Erythroblast (primary cell): ENCODE results near the gene PSMA2.

Experiments
- DNase-seq, 2 experiments: peaks; one replicate each; lab custom pipeline; 2025; lab: John Stamatoyannopoulos, UW
- GATA1 ChIP-seq: IDR thresholded peaks from 2 replicates; pipeline ENCODE4 v1.6.1; 2011; ENCODE audit warnings: low read depth, mild to moderate bottlenecking, control low read depth, low read length, moderate library complexity
- POLR2A ChIP-seq: IDR thresholded peaks from 2 replicates; pipeline ENCODE4 v1.6.1; 2011; ENCODE audit warnings: mild to moderate bottlenecking, low read length

The PSMA2 gene

DNA sequence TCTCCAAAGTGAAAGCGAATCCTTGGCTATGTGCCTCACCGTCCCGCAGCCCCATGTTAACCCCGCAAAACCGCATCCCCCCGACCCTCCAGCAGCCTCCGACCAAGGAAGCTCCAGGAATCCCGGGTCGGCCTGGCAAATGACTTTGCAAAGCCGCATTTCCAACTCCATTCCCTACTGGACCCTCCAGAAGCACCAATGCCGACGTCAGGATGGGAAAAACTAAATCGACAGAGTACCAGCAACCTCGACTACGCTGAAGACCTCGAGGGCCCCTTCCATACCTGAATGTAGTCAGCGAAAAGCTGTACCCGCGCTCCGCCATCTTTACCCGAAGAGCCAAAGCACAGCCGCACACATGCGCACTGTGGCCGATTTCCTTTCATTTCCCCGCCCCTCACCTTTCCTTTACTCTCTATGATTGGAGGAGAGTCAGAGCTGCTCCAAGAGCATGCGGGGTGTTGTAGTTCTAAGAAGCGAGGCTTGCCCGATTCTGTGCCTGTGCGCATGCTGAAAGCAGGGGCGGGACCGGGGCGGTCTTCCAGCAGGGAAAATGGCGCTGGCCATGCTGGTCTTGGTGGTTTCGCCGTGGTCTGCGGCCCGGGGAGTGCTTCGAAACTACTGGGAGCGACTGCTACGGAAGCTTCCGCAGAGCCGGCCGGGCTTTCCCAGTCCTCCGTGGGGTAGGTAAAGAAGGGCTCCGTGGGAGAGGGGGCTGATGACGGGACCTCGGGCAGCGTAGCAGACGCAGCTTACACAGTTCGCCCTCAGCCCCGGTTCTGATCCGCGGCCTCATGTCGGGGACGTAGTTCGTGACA, at the start of gene PSMA2, which contains the start of gene MRPL32:
PSMA2 (minus strand) TSS at position 341 of the 818 bp plus-strand sequence; CDS start at position 325, 16 bp downstream.
MRPL32 (plus strand) TSS at position 543 of the 818 bp plus-strand sequence; CDS start at position 554, 11 bp downstream.
- peak; percentile 94 for TF ChIP-seq POLR2A
- no peak for TF ChIP-seq GATA1
- peak; percentile 97 to 98 for DNase-seq

DNA sequence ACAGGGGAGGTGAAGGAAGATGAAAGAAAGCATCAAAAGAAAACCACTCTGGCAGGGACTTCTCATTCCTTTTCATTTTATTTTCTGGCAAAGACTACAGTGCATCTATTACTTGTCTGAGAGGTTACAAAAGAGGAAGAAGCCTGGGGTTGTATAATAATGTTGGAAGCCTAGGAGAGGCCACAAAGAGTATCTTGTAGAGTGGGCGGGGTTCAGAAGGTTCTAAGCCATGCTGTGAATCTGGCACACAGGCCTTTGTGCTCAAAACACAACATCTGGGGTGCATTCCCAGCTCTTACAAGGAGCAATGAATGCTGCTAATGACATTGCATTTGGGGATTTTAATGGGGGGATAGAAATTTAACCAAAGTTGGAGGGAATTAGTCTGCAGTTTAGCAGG, 49.6 kb upstream of the PSMA2 start:
- DNase-seq = no peak
- TF ChIP-seq POLR2A (no peak), GATA1 (no peak)

DNA sequence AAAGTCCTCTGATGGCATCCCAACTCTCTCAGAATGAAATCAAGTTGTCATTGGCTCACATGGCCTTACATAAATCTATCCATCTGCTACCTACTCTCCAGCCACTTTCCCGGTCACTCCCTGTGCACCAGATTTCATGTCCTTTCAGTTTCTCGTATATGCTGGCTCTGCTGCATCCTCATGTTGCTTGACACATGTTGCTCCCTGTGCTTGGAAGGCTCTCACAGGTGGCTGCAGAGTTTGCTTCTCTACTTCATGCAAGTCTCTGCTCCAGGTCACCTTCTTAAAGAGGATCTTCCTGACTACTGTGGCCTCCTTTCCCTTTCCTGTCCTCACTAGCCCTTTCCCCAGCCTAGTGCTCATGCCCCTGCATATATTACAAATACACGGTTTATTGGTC, 48.5 kb upstream of the PSMA2 start:
- TF ChIP-seq GATA1 (no peak), POLR2A (no peak)
- DNase-seq = no peak

DNA sequence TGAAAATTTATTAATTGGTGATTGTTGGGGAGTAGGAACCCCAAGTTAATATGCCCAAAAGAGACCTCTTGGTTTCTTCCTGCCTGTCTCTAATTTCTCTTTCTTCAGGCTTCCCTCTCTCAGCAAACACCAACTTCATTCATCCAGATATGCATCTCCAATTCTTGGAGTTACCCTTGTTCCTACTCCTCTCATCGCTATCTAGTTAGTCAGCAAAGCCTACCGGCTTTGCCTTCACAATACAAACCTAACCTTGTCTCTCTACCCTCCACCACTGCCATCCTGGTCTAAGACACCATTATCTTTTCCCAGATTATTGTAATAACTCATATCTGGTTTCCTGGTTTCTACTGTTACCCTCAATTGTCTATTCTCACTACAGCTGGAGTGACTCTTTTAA, 48.1 kb upstream of the PSMA2 start:
- TF ChIP-seq POLR2A (no peak), GATA1 (no peak)
- DNase-seq = no peak

DNA sequence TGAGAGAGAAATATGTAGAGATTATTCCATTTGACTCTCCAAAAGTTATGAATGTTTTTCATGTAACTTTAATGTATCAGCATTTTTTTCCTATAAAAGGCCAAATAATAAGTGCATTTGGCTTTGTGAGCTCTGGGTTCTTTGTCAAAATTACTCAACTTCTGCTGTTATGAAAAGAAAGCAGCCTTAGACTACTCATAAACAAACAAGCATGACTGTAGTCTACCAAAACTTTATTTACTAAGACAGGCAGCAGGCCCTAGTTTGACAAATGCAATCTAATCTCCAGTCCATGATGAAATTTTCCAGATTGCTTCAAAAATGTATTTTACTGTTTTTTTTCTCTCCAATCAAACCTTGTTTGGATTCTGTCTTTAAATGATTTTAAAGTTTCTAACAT, 46.5 kb upstream of the PSMA2 start:
- TF ChIP-seq GATA1 (no peak), POLR2A (no peak)
- DNase-seq = no peak

DNA sequence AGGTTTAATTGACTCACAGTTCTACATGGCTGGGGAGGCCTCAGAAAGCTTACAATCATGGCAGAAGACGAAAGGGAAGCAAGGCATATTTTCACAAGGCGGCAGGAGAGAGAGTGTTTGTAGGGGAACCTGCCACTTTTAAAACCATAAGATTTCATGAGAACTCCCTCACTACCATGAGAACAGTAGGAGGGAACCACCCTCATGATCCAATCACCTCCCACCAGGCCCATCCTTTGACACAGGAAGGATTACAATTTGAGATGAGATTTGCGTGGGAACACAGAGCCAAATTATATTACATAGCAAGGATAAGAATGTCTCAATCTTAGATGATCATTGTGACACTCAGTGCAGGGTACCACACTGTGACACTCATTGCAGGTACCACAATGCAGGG, 44.4 kb upstream of the PSMA2 start:
- TF ChIP-seq POLR2A (no peak), GATA1 (no peak)
- DNase-seq = no peak

DNA sequence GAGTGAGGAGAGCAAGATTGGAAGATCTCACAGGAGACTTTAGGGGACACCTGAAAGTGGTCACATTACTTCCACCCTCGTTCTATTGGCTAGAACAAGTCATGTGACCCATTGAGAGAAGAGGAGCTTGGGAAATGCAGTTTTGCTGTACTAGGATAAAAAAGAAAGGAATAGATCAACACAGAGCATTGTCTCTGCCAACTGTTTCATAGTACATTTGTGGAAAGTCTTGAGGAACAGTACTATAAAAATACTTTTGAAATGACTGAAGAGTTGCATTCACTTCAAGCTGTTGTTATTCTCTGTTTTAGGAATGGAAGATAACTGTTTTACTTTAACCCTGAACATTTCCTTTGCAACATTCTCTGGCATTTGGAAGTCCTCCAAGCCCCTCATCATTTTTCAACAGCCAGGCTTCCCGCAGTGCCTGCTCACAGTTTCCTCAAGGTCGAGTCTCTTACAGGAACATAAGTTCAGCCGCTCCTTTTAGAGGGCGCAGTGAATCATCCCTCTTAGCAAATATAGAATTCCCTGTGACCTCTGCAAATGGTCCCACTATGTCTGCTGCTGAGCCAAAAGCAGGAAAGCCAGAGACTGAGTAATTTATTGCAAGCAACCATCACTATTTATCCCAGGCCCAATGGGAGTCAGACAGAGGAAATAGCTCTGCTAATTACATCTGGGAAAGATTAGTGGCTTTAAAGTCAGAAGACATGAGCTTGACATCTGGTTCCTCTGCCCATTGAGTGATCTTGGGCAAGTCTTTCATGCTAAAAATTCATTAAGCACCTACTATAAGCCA, 40.9 kb upstream of the PSMA2 start:
- no peak for DNase-seq
- no peak for TF ChIP-seq GATA1
- no peak for TF ChIP-seq POLR2A

DNA sequence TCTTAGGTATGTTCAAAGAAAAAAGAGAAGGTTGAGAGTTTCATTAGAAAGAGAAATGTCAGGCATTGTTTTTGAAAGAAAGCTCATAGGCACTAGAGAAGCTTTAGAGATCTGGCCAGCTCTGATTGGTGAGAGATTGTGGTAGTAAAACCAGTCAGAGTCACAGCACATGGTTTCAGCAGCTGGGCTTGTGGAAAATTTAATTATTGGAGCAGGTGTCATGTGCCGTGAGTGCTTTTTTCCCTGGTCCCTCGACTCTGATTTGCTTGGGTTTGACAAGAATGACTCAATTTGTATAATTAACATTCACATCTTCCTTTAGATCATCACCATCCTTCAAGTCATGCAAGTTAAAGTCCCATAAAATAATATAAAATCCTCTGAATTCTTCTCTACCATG, 35.4 kb upstream of the PSMA2 start:
- no peak for DNase-seq
- TF ChIP-seq POLR2A (no peak), GATA1 (no peak)

DNA sequence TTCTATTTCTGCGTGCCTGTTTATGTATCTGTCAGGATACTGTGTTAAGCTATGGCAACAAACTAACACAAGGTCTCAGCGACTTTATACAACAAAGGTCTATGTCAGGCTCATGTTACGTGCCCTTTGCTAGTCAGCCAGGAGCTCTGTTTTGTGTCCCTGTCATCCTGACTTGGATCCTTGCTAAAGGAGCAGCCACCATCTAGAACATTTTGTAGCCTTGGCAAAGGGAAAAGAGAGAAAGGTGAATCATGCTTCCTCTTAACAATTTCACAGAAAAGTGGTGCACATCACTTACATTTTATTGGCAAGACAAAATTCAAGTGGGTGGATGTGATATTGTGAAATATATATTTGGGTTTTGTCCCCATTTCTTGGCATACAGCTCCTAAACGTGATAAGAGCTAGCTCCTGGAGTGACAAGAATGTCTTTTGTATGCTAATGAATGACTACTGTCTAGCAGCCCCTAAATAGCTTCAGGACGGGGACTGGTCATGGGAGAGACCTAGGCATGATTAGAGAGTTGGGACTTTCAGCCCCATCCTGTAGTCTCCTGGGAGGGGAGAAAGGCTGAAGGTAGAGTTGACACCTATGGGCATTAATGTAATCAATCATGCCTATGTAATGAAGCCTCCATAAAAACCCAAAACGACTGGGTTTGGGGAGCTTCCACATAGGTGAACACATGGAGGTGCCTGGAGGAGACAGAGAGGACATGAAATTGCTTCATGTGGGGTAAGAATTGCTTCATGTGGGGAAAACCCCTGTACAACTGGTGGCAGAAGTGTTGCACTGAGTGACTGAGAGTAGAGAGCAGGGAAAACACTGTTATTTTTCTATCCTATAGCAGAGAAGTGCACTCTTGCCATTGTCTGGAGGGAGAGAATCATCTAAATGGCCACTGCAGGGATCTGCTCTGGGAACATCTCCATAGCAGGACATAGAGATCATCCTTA, 33.2 kb upstream of the PSMA2 start:
- DNase-seq = no peak
- TF ChIP-seq GATA1 = no peak
- TF ChIP-seq POLR2A = no peak

DNA sequence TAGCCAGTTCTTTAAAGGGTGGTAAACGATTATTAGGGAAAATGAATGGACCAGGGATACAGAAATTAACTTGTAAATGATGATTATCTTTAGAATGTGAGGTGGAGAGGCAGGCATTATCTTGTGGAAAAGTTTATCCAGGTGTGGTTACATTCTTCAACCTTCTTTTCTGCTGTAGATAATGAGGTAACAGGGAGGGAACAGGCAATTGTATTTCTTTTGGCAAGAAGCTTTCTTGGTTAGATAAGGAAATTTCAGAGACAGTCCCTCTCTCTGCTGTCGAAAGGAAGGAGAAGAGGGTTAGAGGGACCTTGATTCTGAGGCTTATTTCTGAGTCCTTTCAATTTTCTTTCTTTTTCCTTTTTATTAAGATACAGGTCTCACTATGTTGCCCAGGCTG, 32.3 kb upstream of the PSMA2 start:
- no peak for DNase-seq
- TF ChIP-seq POLR2A = no peak
- no peak for TF ChIP-seq GATA1

DNA sequence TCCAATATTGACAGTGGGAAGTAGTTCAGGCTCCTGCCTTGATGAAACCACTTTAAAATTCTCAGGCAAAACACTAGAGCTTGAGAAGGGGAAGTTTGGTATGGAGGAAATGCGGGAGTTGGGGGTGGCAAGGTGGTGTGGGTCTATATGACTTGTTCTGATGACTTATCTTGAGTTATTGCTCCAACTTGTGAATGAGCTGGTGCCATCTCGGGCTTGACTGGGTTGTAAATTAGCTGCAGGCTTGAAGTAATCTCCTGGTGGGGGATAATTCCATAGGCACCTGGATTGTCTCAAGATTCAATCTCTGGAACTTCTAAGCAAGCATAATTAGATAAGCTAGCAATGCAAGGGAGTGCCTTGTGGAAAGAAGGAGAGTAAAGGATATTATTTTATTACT, 29.2 kb upstream of the PSMA2 start:
- no peak for DNase-seq
- no peak for TF ChIP-seq POLR2A
- no peak for TF ChIP-seq GATA1

DNA sequence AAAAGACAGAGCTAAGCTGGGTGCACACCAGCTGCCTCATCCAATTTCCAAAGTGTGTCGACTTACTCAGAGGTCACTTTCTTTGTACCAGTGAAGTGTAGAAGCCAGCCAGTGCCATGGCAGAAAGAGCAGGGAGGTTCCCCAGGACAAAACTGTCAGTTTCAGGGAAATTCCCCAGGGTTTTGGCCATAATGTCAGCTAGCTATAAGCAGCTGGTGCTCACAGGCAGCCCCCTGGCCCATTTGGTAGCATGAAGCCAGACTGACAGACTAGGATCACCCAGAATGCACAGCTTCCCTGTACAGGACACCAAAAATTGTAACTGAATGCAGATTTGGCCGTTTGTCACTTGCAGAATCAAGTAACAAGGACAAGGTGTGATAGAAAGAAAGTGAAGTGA, 28.8 kb upstream of the PSMA2 start:
- DNase-seq = no peak
- TF ChIP-seq POLR2A = no peak
- TF ChIP-seq GATA1 = no peak

DNA sequence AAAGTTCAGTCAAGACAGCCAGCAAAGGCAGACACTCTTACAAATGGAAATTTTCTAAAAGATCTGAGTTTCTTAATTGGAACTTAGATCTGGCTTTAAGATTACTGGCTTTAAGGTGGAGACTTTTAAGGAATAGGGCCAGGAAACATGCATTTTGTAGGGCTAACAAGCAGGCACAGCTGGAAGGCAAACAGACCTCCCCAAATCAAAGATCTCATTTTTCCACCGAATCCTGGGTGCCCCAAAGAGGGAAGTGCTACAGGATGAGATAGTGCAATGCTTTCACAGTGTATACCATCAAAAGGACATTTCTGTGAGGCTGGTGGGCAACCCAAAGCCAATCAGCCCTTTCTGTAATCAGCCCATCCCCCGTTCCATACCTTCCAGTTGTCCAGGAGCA, 27.6 kb upstream of the PSMA2 start:
- DNase-seq = no peak
- TF ChIP-seq POLR2A = no peak
- TF ChIP-seq GATA1 = no peak

DNA sequence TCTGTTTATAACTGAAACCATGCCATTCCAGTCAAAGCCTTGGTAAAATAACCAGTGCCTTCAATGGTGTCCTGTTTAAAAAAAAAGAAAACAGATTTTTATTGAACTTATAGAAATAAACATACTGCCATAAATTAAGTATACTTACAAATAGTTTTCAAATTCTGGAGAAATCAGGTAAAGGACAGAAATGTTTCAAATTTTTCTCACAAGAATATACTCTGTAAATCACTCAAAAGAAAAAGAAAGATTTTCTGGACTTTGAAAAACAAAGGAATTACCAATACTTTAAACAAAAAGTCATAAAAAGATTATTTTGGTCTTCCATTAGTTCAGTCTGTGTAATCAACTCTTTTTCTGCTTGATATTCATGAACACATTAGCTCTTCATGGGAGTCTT, 24.1 kb upstream of the PSMA2 start:
- TF ChIP-seq POLR2A = no peak
- no peak for TF ChIP-seq GATA1

More for the DNA sequence above, 24.1 kb upstream of the PSMA2 start:
- no peak for DNase-seq
